DMS53 treated with DMSO at 0.1 percent for 48 hours (cell line): ENCODE measurements around the gene TRRAP.
"Not testable (repeated sequence)": the region's sequence is repeated elsewhere in the genome, so short reads cannot be mapped to it uniquely, and the experiment has no call there.

Experiments used
- DNase-seq: peaks from one replicate; lab custom pipeline; 2025; ENCODE audit not compliant: unreplicated experiment; lab: John Stamatoyannopoulos, UW

TRRAP gene

DNA sequence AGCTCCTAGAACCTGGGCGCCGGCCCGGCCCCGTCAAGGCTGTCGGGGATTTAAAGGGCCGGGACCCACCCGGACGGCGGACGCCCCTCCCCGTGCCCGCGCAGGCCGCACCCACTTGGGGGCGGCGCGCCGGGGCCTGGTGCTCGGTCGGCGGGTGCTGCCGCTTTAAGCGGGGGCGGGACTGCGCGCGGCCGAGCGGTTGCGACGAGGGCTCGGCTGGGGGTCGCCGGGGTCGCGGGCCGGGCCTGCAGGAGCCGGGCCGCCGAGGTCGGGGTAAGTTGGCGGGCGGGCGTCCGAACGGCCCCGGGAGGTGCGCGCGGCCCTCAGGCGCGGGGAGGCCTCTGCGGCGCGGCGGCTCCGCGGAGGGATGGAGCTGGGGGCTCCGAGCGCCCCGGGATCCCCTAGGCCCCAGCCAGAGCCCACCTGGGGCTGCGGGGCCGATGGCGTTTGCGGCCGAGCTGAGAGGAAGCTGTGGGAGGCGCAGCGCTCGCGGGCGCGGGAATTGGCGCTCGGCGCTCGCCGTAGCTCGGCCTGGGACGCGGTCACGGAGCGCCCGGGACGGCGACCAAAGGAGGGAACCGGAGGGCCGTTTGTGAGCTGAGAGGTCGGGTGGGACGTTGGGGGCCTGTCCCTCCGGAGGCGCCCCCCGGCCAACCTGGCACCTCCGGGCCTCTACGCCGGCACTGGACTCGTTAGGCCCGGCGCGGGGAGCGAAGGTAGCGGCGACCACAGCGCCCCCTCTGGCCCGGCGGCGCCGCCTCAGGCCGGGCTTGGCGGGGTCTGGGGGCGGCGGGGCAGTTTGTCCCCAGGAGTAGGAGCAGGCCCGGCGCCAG is at the start of gene TRRAP:
Gene TRRAP (plus strand): TSS at position 168 of the 833 bp plus-strand sequence. CDS start 2,619 bp downstream, outside the sequence.
- peak; percentile 40 for DNase-seq

DNA sequence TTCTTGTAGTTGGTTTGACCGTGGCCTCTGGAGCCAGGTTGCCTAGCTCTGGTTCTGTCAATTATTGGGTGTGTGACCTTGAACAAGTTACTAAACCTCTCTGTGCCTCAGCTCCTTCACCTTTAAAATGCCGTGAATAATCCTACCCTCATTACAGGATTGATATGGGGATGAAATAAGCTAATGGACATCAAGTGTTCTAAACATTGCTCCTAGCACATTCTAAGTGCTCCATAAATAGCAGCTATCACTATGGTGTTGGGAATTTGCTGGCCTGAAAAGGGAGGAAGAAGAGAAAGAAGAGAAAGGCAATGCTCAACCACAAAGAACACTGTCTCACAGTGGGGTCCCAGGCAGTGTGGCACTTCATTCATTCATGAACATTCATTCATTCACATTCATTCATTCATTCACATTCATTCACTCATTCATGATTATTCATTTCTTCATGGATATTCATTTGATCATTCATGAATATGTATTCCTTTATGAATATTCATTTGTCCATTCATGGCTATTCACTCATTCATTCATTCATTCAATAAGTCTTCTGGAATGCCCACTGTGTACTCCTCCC is 47.3 kb upstream of the TRRAP start:
- DNase-seq = no peak

DNA sequence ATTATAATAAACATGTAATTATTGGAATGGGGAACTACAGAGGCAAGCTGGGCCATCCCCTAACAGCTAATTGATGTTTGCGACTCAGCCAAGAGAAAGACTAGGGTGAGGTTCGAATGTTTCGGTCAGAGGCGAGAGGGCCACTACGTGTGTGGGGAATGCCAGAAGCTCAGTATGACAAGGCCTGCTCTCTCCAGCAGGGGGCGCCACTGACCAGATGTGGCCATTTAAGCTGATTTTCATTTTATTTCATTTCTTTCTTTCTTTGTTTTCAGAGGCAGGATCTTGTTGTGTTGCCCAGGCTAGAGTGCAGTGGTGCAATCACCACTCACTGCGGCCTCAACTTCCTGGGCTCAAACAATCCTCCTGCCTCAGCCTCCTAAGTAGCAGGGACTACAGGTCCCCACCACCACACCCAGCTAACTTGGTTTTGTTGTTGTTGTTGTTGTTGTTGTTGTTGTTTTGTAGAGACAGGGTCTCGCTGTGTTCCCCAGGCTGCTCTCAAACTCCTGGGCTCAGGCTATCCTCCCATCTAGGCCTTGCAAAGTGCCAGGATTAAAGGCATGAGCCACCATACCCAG is 46.6 kb upstream of the TRRAP start:
- no peak for DNase-seq

DNA sequence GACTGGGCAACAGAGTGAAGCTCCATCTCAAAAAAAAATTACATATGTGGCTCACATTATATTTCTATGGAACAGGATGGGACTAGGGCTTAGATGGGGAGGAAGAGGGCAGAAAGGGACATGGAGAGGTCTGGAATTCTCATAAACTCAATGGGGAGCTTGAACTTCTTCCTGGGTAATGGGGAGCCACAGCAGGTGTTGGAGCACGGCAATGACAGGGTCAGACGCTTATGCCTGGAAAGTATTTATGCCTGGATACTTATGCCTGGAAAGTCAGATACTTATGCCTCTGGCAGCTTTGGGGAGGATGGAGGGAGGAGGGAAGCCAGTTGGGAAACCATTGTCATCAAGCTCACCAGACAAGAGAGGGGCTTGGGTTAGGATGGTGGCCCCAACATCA is 45.3 kb upstream of the TRRAP start:
- DNase-seq = no peak

DNA sequence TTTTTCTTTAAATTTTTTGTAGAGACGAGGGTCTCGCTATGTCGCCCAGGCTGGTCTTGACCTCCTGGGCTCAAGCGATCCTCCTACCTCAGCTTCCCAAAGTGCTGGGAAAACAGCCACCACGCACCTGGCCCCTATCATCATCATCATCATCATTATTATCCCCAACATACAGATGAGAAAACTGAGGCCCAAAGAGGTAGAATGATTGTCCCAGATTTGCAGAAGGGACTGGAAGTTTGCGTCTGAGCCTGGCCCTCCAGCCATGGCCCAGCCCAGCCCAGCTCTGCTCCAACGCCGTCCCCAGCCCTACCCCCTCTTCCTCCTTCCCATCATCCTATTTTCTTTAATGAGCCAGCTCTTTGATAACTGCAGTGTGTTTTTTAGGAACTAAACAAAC is 43.4 kb upstream of the TRRAP start:
- DNase-seq = no peak

DNA sequence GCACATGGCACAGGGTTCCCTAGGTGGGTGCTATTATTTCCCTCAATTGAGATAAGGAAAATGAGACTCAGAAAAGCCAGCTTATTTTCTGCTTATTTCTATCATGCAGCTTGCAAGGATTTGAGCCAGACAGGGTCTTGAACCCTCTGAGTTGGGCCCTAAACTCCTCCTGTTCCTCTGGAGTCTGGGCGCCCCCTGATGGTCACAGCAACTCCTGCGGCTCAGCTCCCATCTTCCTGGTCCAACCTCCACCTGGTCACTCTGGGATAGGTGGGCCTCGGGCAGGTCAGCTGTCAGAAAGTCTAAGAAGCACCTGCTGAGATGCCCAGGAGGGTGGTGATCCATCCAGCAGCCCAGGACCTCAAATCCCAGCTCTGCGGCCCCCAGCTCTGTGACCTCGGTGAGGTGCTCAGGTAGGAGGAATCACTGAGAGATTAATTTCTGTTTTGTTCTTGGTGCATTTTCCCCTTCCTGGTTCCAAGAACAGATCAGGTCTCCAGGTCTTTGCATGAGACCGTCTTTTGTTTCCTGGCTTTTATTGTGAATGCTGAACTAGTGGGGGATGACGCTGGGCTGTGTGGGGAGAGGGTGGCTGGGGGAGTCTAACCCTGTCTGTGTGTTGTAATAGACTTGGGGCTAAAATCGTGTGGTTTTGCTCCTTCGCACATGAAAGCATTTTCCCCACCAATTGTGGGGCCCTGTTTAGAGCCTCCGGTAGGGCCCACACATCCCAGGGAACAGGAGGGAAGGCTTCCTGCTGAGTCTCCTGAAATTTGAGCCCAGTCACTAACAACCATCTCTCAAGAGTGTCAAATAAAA is 41.3 kb upstream of the TRRAP start:
- no peak for DNase-seq

DNA sequence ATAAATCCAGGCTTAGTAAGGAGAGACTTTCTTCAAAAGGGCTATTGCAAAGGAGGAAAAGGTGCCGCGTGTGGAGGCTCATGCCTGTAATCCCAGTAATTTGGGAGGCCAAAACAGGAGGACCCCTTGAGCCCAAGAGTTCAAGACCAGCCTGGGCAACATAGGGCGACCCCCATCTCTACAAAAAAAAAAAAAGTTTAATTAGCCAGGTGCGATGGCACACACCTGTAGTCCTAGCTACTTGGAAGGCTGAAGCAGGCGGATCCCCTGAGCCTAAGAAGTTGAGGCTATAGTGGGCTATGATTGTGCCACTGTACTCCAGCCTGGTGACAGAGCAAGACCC is 40.7 kb upstream of the TRRAP start:
- no peak for DNase-seq

DNA sequence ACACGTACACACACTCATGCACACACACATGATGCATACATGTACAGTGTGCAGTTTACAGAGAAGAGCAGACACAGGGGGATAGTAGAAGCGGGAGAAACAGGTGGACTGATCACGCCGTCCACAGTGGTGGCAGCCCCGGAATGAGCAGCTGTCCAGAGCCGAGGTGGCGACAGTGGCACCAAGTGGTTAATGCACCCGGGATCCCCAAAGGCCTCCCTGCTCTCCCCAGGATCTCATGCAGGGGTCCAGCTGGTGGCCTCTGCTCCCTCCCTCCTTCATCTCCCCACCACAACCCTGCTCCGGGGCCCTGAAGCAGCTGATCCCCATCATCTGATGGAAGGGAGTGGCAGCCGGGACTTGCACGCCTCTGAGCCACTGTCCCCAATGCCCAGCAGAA is 38.2 kb upstream of the TRRAP start:
- no peak for DNase-seq

DNA sequence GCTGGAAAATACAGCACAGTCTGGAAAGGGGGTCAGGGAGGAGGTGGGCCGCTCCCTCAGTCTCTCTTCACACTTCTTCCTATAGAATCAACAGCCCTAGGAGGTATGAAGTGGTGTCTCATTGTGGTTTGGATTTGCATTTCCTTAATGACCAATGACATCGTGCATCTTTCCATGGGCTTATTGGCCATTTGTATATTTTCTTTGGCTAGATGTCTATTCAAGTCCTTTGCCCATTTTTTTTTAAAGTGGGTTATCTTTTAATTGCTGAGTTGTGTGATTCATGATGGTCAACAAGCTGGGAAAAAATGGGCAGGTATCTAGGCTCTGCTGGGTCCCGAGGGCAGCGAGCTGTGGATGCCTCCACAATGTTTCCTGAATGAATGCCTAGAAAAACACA is 37.6 kb upstream of the TRRAP start:
- no peak for DNase-seq

DNA sequence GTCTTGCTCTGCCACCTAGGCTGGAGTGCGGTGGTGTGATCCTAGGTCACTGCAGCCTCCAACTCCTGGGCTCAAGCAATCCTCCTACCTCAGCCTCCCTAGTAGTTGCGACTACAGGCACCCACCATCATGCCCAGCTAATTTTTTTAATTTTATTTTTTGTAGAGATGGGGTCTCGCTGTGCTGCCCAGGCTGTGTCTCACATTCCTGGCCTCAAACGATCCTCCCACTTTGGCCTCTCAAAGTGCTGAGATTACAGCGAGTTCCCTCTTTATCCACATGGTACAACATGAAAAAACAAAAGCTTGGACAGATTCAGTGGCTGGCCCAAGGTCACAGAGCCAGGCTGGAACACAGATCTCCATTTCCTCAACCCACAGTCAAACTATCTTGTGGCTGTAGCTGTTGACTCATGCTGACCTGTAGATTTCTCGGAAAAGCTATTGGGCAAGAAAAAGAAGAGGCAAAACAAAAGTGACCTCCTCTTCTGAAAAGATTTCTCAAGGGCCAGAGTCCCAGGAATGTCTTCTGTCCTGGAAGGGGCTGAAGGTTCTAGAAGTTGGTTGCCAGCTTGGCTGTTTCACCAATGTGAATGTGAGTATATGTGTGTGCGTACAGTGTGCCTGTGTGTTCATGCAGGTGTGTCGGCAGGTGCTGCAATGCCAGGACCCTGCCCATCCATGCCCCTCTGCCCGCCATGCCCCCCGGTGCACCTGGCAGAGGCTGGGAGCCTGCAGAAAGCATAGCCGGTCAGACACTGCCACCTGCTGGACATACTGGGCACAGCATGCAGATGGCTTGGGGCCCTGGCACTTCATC is 36.9 kb upstream of the TRRAP start:
- no peak for DNase-seq

DNA sequence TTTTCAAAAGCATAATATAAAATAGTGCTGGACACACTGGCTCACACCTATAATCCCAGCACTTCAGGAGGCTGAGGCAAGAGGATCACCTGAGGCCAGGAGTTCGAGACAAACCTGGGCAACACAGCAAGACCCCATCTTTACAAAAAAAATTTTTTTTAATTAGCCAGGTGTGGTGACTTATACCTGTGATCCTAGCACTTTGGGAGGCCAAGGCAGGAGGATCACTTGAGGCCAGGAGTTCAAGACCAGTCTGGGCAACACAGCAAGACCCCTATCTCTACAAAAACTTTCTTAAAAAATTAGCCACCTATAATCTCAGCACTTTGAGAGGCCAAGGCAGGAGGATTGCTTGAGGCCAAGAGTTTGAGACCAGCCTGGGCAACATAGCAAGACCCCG is 35.8 kb upstream of the TRRAP start:
- not testable (repeated sequence) for DNase-seq

DNA sequence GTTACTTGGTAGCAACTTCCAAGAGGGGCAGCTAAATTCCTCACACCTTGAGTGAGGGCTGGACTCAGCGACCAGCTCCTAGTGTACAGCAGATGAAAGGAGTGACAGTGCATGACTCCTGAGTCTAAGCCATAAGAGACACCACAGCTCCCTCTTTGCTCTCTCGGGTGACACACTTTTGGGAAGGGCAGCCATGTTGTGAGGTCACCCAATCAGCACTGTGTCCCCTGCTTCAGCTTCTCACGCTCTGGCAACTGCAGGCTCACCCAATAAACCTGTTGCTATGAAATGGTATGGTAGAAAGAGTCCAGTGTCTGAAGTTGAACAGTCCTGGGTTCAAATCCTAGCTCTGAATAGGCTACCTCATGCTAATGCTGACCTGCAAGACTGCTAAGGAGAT is 29.4 kb upstream of the TRRAP start:
- no peak for DNase-seq

DNA sequence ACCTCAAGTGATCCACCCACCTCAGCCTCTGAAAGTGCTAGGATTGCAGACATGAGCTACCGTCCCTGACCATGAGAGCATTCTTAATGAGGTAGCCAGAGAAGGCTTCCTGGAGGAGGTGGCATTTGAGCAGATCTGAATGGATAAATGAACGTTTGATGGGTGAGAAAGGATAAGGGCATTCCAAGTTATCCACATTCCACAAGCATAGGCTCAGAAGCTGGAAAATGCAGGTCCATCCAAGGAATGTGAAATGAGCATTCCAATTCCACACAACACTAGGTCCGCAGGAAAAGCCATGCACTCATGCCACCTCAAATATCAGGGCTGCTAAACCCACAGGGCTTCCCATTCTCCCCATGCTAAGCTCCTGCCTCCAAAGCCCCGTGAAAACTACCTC is 25.5 kb upstream of the TRRAP start:
- no peak for DNase-seq

DNA sequence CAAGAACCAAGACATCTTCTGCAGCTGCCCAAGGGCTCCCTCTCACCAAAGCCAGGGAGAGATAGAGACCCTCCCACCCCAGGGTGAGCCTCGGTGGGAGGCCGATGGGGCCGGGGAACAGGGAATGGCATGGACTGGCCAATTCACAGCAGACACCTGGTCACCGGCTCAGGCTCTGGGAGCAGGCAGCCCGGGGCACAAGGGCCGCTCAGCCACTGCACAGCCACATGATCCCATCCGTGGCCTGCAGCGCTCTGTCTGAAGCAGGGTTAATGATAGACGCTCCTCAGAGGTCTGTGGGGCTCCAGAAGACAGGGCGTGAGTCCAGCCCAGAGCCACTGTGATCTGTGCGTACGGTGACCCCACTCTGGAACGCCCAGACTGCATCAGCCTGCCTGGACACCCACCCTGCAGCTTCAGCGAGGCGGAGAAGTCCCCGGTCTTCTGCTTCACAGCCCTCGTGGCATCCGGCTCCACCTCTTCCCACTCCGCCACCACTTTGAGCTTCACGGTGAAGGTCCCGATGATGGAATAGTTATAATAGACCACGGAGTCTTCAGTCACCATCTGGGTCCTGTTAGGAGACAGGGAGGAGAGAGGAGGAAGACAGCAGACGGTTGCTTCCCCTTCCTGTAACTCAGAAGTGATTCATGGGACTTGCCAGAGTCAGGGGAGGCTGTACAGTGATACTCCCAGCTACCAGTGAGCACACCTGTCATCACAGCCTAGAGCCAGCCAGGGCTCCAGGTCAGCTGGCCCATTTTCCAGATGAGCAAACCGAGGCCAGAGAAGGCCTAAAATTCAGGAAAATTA is 22.5 kb upstream of the TRRAP start:
- DNase-seq = no peak

DNA sequence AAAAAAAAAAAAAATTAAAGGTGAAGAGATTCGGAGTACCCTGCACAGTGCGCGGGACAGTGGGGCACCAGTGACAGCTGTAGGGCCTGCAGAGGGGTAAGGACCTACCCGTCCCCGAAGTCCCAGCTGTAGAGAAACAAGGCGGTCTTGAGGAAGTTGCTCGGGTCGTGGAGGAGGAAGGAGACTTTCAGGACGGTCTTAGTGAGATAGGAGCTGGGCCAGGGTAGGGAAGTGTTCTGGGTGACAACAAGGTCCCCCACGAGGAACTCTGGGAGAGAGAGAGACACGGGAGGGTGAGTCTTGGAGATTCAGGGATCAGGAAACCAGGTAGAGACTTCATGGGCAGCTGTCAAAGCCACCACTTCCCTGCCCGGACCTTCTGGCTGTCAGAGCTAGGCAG is 18.3 kb upstream of the TRRAP start:
- no peak for DNase-seq

DNA sequence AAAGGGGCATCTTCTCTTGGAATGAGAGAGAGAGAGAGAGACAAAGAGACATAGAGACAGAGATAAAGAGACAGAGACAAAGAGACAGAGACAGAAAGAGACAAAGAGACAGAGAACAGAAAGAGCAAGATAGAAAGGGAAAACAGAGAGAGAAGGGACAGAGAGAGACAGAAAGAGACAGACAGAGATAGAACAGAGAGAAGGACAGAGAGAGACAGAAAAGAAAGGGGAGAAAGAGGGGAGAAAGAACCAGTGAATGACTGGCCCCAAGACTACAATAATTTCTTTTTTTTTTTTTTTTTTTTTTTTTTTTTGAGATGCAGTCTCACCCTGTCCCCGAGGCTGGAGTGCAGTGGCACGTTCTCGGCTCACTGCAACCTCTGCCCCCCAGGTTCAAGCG is 16.1 kb upstream of the TRRAP start:
- DNase-seq = no peak

DNA sequence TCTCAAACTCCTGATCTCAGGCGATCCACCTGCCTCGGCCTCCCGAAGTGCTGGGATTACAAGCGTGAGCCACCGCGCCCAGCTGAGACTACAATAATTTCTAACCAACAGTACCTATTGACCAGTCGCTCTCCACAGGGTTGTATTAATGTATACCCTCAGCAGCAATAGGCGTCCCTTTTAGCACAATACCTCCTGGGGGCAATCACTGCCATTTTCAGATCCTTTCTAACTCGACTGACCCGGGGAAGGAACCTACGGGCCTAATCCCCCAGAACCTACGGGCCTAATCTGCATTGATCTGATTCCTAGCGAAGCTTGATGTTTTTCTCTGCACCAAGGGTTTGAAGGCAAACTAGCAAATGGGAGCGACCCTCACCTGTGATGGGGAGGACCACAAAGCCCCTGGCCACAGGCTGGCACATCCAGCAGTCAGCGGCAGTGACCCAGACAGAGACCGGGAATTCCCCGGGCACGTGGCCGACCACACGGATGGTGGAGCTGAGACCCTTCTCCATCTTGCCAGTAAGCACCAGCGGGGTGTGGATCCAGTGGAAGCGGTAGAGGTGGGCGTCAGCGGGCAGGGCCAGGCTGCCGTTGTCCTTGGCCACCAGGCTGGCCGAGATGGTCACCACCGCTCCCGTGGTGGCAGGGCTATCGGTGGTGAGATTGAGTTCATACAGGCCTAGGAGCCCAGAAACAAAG is 15.5 kb upstream of the TRRAP start:
- no peak for DNase-seq

DNA sequence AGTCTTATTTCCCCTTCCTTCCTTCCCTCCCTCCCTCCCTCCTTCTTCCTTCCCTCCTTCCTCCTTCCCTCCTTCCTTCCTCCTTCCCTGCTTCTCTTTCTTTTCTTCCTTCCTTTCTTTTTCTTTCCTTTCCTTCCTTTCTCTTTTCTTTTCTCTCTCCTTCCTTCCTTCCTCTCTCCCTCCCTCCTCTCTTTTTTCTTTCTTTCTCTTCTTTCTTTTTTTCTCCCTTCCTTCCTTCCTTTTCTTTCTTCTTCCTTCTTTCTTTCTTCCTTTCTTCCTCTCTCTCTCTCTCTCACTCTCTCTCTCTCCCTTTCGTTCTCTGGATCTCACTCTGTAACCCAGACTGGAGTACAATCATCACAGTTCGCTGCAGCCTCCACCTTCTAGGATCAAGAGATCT is 14.7 kb upstream of the TRRAP start:
- DNase-seq = no peak

DNA sequence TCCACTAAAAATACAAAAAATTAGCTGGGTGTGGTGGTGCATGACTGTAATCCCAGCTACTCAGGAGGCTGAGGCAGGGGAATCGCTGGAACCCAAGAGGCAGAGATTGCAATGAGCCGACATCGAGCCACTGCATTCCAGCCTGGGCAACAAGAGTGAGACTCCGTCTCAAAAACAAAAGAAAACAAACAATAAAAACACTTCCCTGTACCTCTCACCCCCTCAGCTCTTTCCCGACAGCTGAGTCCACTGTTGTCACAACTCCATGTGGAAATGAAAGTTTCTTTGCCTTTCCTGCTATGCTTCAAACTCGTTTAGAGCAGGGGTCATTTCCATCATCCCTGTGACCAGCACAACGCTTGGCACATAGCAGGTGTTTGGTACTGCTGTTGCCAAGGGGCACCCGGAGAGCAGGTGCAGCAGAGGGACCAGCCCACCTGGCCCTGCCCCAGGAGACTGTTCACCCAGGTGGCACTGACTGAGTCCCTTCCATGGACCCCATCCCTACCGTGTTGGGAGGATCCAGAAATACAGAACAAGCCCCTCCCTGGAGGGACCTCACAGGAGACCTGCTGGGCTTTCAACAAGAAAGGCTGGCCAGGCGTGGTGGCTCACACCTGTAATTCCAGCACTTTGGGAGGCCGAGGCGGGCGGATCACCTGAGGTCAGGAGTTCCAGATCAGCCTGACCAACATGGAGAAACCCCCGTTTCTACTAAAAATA is 13.4 kb upstream of the TRRAP start:
- no peak for DNase-seq
